ENCODE measurements around the gene RAD18.

DNA sequence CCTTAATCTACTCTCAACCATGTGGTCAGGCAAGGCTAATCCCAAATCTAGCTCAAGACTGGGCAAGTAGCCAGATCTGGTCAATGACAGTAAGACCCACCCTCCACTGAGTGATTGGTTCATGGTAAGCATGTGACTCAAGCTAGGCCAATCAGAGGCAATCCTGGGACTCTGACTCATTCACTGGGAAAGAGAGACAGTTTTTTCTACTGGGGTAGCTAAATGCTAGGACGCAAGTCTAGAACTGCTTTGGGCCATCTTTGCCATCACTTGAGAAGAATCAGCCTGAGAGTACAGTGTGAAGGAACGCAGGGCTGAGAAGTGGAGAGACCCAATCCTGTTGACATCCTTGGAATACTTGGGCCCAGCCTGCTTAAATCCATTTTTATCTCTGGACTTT is 9.4 kb upstream of the RAD18 start:
- TF ChIP-seq, protein P1, sequence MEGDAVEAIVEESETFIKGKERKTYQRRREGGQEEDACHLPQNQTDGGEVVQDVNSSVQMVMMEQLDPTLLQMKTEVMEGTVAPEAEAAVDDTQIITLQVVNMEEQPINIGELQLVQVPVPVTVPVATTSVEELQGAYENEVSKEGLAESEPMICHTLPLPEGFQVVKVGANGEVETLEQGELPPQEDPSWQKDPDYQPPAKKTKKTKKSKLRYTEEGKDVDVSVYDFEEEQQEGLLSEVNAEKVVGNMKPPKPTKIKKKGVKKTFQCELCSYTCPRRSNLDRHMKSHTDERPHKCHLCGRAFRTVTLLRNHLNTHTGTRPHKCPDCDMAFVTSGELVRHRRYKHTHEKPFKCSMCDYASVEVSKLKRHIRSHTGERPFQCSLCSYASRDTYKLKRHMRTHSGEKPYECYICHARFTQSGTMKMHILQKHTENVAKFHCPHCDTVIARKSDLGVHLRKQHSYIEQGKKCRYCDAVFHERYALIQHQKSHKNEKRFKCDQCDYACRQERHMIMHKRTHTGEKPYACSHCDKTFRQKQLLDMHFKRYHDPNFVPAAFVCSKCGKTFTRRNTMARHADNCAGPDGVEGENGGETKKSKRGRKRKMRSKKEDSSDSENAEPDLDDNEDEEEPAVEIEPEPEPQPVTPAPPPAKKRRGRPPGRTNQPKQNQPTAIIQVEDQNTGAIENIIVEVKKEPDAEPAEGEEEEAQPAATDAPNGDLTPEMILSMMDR (IDR thresholded peaks at IDR 0.05): no peak
- TF ChIP-seq POLR2A (IDR thresholded peaks at IDR 0.05) (no peak), EP300 (IDR thresholded peaks at IDR 0.05) (no peak), POLR2AphosphoS5 (IDR thresholded peaks at IDR 0.05) (no peak)
